Measurements from ENCODE around the gene MAP3K19.
"Not testable (repeated sequence)": the region's sequence is repeated elsewhere in the genome, so short reads cannot be mapped to it uniquely, and the experiment has no call there.

Gene MAP3K19, protein sequence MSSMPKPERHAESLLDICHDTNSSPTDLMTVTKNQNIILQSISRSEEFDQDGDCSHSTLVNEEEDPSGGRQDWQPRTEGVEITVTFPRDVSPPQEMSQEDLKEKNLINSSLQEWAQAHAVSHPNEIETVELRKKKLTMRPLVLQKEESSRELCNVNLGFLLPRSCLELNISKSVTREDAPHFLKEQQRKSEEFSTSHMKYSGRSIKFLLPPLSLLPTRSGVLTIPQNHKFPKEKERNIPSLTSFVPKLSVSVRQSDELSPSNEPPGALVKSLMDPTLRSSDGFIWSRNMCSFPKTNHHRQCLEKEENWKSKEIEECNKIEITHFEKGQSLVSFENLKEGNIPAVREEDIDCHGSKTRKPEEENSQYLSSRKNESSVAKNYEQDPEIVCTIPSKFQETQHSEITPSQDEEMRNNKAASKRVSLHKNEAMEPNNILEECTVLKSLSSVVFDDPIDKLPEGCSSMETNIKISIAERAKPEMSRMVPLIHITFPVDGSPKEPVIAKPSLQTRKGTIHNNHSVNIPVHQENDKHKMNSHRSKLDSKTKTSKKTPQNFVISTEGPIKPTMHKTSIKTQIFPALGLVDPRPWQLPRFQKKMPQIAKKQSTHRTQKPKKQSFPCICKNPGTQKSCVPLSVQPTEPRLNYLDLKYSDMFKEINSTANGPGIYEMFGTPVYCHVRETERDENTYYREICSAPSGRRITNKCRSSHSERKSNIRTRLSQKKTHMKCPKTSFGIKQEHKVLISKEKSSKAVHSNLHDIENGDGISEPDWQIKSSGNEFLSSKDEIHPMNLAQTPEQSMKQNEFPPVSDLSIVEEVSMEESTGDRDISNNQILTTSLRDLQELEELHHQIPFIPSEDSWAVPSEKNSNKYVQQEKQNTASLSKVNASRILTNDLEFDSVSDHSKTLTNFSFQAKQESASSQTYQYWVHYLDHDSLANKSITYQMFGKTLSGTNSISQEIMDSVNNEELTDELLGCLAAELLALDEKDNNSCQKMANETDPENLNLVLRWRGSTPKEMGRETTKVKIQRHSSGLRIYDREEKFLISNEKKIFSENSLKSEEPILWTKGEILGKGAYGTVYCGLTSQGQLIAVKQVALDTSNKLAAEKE (N-terminal part only)

DNA sequence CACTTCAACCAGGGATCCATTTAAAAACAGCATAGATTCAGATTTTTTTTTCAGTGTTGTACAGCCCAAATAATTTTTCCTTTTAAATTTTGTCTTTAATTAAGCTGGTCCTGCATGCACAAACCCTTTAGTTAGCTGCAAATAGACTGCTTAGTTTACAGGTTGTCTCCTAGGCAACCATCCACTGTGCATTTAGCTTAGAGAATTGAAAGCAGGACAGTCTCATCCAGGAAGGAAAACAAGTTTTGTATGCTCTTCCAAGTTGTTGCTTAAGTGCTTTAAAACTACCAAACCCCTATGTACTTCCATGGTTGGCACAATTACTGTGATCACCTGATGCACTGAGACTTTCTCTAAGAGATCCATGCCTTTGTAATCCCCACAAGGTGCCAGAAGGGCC, at the start of gene MAP3K19:
TSS of gene MAP3K19 (minus strand) at position 148 of the 400 bp plus-strand sequence. CDS start 22,800 bp downstream, outside the sequence.
- DNase-seq, result no peak

DNA sequence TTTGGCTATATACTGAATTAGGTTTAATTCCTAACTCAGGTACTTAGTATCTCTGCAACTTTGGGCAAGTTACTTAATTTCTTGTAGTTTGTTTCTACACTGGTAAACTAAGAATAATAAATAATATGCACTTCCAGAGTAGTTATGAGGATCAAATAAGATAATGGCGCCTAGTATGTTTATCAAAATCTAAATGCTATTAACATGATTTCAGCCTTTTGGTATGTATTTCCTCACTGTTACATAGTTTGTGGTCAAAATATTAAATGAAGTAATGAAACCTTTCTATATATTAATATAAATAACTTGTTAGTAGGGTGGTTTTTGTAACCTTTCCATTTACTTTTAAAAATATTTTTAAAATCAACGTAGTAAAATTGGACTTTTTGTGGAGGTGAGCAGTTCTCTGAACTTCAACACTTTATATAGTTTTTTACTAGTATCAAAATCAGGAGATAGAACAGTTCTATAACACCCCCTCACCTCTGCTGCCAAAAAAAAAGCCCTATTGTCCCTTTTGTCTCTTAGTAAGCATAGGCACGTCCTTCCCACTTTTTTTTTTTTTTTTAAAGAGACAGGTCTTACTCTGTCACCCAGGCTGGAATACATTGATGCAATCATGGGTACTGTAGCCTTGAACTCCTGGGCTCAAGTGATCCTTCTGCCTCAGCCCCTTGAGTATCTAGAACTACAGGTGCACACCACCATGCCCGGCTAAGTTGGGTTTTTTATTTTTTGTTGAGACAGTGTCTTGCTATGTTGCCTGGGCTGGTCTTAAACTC, 49.6 kb upstream of the MAP3K19 start:
- DNase-seq, result no peak

DNA sequence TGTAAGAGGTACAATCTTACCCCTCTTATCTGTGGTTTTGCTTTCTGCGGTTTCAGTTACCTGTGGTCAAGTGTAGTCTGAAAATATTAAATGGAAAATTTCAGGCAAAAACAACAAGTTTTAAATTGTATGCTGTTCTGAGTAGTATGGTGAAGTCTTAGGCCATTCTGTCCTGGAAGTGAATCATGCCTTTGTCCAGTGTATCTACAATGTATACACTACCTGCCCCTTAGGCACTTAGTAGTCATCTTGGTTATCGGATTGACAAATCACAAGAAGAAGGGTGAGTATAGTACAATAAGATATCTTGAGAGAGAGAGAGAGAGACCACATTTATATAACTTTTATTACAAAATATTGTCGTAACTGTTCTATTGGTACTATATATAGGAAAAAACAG, 48.3 kb upstream of the MAP3K19 start:
- DNase-seq, result no peak

DNA sequence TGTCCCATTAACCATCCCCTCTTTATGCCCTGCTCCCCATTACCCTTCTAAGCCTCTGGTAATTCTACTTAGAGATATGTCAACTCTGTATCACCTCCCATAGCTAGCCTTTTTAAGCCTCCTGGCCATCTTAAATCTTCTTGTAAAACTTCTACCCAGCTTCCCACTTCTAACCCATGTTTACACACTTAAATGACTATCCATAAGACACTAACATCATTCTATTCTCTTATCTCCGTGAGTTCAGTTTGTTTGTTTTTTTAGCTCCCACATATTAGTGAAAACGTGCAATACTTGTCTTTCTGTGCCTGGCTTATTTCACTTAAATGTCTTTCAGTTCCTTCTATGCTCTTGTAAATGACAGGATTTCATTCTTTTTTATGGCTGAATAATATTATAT, 47.3 kb upstream of the MAP3K19 start:
- DNase-seq, result no peak

DNA sequence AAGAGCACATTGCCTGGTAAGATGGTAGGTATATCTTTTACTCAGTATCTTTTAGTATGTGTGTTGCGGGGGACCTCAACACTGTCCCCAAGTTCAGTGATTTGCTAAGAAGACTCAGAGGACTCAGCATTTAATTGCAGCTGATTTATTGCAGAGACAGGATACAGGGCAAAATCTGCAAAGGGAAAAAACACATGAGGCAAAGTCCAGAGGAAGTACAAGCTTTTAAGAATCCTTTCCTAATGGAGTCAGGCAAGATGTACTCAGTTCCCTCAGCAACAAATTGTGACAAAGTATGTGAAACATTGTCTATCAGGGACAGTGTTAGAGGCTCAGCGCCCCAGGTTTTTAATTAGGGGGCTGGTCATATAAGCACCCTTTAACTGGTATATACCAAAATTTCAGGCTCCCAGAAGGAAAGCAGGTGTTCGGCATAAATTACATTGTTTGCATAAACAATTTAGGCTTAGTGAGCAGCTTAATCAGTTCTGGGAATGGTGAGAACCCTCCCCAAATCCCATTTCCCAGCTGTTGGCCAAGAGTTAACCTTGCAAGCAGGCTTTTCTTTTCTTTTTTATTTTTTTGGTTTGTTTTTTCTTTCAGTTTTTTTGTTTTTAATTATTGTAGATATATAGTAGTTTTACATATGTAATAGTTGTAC, 46.6 kb upstream of the MAP3K19 start:
- no peak for DNase-seq

DNA sequence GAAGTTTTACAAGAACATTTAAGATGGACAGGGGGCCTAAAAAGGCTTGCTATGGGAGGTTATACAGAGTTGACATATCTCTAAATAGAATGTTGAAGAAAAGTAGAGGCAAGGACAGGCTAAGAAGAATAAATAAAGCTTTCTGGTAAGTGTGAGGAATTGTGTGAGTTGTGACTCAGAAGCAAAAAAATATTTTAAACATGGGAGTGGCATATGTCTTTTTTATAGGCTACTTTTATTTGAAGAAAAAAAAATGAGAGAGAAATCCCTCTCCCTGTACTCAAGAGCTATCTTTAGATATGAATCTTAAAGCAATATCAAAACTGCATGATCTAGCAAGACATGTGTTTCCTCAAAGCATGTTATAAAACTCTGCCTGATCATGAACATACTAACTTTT, 45.9 kb upstream of the MAP3K19 start:
- no peak for DNase-seq

DNA sequence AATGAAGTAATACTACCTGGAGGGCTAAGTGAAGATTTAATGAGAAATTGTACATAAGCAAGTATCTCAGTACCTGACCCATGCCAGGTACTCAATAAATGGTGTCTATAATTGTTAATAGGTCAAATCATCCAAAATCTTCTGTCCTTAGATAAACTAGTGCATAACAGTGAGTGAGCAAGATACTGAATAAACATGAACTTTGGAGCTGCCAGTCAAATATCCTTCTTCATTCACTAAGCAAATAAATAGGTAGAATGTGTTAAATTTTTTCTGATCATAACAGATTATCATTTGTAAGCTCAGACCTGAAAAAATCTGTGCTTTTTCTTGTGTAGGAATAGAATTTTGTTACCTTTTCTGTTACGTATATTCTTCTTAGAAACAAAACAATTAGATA, 44.4 kb upstream of the MAP3K19 start:
- DNase-seq, result no peak

DNA sequence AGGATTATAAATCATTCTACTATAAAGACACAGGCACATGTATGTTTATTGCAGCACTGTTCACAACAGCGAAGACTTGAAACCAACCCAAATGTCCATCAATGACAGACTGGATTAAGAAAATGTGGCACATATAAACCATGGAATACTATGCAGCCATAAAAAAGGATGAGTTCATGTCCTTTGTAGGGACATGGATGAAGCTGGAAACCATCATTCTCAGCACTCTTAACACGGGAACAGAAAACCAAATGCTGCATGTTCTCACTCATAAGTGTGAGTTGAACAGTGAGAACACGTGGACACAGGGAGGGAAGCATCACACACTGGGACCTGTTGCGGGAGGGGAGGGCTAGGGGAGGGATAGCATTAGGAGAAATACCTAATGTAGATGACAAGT, 42.4 kb upstream of the MAP3K19 start:
- DNase-seq, result not testable (repeated sequence)

DNA sequence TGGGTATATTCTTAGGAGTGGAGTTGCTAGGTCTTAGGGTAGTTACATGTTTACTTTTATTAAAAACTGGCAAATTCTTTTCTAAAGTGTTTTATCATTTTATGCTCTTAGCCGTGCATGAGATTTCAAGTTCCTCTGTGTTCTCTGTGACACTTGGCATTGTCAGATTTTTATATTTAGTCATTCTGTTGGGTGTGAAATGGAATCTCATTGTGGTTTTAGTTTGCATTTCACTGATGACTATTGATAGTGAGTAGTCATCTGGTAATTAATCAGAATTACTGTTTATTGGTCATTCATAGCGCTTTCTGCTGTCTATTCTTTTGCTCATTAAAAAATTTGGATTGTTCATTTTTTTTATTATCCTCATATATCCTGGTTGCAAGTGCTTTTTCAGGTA, 39.0 kb upstream of the MAP3K19 start:
- no peak for DNase-seq

DNA sequence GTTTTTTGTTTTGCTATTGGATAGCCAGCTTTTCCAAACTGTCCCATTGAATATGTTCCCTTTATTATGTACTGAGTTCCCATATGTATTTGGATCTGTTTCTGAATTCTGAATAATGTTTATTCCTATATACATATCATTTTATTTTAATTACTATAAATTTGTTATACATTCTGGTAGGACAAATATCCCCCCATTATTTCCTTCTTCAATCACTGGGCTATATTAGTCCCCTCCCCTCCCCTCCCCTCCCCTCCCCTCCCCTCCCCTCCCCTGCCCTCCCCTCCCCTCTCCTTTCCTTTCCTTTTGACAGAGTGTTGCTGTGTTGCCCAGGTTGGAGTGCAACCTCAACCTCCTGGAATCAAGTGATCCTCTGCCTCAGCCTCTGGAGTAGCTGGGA, 31.2 kb upstream of the MAP3K19 start:
- no peak for DNase-seq

DNA sequence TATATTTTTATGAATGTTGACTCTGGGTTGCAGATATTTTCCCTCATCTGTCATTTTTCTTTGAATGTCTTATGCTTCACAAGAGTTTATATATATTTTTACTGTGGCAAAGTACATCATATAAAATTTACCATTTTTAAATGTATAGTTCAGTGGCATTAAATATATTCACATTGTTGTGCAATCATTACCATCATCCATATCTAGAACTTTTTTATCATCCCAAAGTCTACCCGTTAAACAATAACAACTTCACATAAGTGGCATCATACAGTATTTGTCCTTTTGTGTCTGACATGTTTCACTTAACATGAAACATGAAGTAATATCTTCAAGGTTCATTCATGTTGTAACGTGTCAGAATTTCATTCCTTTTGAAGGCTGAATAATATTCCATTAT, 29.3 kb upstream of the MAP3K19 start:
- no peak for DNase-seq

DNA sequence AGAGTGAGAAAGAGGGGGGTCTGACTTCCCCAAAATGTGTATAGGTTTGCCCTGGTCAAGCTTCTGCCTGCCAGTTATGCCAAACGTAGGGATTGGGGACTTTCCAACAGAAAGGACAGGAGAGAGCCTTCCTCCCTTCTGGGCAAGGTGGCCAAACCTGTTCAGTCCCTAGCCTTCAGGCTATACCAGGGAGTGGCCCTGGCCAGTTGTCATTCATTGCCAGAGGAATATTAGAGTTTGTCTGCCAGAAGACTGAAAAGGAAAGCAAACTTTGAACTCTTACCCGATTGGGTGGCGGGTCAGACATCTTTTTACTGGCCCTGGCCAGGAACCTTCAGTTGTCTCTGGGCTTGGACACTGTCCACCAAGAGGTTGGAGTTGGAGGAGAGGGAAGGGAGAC, 27.0 kb upstream of the MAP3K19 start:
- no peak for DNase-seq

DNA sequence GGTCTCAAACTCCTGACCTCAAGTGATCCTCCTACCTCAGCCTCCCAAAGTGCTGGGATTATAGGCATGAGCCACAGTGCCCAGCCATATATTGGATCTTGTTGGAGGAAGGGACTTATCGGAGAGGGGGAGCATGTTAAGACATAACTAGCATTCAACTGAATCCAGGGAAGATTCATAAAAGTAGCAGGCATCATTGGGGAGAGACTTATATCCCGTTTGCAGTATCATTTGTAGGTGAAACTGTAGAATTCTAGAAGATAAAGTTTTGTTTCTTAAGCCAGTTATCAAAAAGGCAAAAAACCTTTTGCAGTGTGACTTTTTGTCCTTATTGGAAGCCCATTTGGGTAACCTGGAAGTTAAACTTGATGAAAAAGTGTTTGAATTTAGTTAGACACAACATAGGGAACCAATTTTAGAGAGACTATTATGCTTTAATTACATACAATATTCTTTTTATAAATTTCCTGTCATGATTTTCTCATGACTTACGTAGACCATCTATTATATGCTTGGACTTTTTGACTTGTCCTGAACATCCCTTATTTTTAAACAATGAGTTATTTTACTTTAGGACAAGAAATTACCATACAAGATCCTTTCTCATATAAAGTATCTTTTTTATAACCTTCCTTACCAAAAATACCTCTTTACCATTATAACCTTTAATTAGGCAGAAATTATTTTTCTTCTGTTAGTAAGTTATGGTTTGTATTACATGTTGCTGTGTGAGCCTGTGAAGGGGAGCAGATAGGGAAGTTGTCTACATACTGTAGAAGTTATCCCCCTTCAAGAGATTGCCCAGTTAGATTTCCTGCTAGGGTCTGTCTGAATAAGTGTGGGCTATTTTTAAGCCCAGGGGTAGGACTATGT, 25.1 kb upstream of the MAP3K19 start:
- DNase-seq, result no peak

DNA sequence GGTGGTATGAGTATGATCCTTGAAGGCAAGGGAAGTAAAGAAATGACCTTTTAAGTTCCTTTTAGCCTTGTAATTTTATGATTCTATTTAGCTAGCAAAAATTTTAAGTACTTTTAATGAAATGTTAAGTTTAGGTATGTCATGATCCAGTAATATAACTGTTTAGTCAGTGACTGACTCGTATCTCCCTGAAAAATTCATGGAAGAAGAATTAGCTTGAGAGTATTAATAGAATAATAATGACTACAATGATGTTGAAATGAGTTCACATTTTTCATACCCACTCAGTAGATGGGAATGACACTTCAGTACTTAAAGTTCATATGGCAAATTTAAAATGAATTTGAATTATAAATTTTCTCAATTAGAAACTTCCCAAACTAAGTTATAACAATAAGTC, 19.5 kb upstream of the MAP3K19 start:
- no peak for DNase-seq

DNA sequence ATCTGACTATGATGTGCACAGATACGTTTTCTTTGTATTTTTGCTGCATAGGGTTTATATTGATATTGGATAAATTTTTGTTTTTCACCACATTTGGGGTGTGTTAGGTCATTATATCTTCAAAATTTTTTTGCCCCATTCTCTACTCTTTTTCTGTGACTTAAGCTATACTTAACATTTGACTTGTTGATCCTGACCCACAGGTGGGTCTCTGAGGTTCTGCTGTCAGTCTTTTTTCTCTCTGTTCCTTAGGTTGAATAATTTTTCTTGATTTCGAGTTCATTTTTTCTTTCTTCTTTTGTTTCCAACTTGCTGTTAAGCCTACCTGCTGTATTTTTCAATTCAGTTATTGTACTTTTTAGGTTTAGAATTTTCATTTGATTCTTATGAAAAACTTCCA, 16.9 kb upstream of the MAP3K19 start:
- DNase-seq, result no peak

DNA sequence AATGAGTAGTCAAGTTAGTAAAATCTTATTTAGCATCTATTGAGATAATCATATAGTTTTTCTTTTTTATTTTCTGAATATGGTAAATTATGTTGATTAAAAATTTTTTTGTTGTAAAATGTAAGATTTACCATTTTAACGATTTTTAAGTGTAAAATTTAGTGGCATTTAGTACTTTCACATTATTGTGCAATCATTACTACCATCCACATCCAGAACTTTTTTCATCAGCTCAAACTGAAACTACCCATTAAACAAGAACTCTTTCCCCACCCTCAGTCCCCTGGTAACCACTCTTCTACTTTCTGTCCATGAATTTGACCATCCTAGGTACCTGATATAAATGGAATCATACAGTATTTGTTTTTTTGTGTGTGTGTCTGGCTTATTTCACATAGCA, 16.0 kb upstream of the MAP3K19 start:
- no peak for DNase-seq

DNA sequence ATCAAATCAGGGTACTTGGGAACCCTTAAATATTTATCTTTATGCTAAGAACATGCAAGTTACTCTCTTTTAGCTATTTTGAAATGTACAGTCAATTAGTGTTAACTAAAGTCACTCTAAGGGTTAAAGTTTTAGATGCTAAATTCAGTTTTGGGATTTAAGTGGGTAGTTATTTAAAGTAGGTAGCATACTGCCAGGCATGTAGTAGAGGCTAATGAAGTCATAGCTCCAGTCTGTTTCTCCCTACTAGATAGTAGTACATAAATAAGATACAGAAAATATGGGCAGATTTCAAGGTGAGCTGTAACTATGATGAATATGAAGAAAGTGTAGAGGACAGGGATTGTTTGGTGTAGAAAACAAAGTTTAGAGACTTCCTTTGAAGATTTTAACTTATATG, 12.3 kb upstream of the MAP3K19 start:
- no peak for DNase-seq

DNA sequence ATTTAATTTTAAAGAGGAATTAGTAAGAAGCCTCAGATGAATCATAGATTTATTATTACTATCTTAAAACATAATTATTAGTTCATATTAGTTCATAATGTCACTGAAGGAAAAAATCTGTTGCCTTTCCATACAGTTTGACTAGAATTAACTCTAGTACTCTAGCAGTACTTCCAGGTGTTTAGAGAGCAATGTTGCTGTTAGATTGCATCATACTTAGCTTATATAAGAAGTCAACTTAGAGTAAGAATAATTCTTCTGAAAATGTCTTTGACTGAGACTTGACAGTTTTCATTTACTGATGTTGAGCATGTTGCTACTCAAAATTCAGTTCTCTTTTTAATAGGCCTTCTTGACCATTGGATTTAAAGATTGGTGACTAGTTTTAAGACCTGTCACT, 9.5 kb upstream of the MAP3K19 start:
- DNase-seq, result no peak

DNA sequence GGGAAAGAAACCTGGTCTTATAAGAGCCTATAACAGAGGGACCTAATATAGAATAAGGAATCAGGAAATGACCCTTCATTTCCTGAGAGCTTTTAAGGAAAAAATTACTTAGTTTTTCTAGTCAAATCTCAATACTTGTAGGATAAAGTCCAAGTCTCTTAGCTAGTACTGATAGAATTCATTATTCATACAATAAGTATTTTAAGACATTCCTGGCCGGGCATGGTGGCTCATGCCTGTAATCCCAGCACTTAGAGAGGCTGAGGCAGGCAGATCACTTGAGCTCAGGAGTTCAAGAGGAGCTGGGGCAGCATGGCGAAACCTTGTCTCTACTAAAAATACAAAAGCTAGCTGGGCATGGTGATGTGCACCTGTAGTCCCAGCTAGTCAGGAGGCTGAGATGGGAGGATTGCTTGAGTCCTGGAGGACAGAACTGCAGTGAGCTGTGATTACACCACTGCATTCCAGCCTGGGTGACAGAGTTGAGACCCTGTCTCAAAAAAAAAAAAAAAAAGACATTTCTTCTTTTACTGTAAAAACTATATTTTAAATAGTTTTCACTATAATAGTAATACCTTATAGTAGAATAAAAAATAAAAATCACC, 8.0 kb upstream of the MAP3K19 start:
- no peak for DNase-seq

DNA sequence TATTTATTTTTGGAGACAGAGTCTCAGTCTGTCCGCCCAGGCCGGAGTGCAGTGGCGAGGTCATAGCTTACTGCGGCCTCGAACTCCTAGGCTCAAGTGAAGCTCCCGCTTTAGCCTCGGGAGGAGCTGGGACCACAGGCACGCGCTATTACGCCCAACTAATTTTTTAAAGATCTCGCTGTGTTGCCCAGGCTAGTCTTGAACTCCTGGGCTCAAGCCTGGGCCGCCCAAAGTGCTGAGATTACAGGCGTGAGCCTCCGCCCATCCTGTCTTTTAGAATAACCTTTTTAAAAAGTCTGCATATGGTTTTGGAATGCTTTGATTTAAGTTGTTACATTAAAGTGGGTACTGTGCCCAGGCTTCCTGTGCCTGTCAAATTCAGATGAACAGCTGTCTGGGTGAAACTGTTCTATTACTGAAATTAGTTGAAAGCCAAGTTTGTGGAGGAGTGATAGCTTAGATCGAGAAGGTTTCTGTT, 5.8 kb upstream of the MAP3K19 start:
- DNase-seq, result peak; percentile 38
